Measurements from ENCODE around the gene TMEM117. TPM values are rescaled to one million over a fixed set of nuclear protein-coding genes. Genes with fewer than 3 reads are reported as not detected.
A peak's percentile ranks its signal among the peaks of the same experiment; 100 is the strongest.

TMEM117 gene
- polyA plus RNA-seq, 1 experiment = 4.3 TPM

- no peak overlapping the region for H3K4me3 ChIP-seq (ENCODE audit: low read depth, low read length)
- TF ChIP-seq CTCF (IDR thresholded peaks at IDR 0.05; ENCODE audit: insufficient read depth, low read depth, low read length) = no peak
- POLR2A ChIA-PET = no interaction called here
- no peak for DNase-seq (ENCODE audit: low read depth)
- H3K36me3 ChIP-seq (ENCODE audit: control insufficient read depth, insufficient read depth, low read length) = no peaks in the 10 kb centered on the region
- H3K27me3 ChIP-seq (ENCODE audit: control insufficient read depth, insufficient read depth, low read length) = no peaks in the 10 kb centered on the region
- CTCF ChIA-PET = interaction anchor here (0.6 to 1.3 kb wide), 4 partner anchors 11 to 58 kb away, joined by 3 to 5 read pairs (median 4); partner anchors contain the start of gene TWF1
Measured at GRCh38 chr12:43824207-43824775, 11.6 kb upstream of the TMEM117 start.

- H3K27me3 ChIP-seq (ENCODE audit: control insufficient read depth, insufficient read depth, low read length) = no peaks in the 10 kb centered on the region
- H3K4me3 ChIP-seq (ENCODE audit: low read depth, low read length) = no peak overlapping the region
- CTCF ChIA-PET = interaction anchor here (0.6 to 0.9 kb wide), 3 partner anchors 9 to 1889 kb away, joined by 3 read pairs; no protein-coding TSS in a partner anchor
- no peaks in the 10 kb centered on the region for H3K36me3 ChIP-seq (ENCODE audit: control insufficient read depth, insufficient read depth, low read length)
- POLR2A ChIA-PET = no interaction called here
- TF ChIP-seq CTCF (IDR thresholded peaks at IDR 0.05; ENCODE audit: insufficient read depth, low read depth, low read length) = no peak
- no peak for DNase-seq (ENCODE audit: low read depth)
Measured at GRCh38 chr12:43826681-43827080, 9.2 kb upstream of the TMEM117 start.

GRCh38 chr12:43827093-43827492, 8.8 kb upstream of the TMEM117 start:
- TF ChIP-seq CTCF (IDR thresholded peaks at IDR 0.05; ENCODE audit: insufficient read depth, low read depth, low read length) = no peak
- H3K4me3 ChIP-seq (ENCODE audit: low read depth, low read length) = no peak overlapping the region
- H3K36me3 ChIP-seq (ENCODE audit: control insufficient read depth, insufficient read depth, low read length) = no peaks in the 10 kb centered on the region
- no peaks in the 10 kb centered on the region for H3K27me3 ChIP-seq (ENCODE audit: control insufficient read depth, insufficient read depth, low read length)
- ChIA-PET CTCF (interaction anchor here (0.8 kb wide), 1 partner anchor 13 kb away, joined by 3 read pairs; no protein-coding TSS in a partner anchor), POLR2A (no interaction called here)
- no peak for DNase-seq (ENCODE audit: low read depth)

GRCh38 chr12:43832463-43833168, 3.3 kb upstream of the TMEM117 start:
- no peak for TF ChIP-seq CTCF (IDR thresholded peaks at IDR 0.05; ENCODE audit: insufficient read depth, low read depth, low read length)
- Histone ChIP-seq H3K4me3 (ENCODE audit: low read depth, low read length) (no peak overlapping the region), H3K36me3 (ENCODE audit: control insufficient read depth, insufficient read depth, low read length) (no peaks in the 10 kb centered on the region), H3K27me3 (ENCODE audit: control insufficient read depth, insufficient read depth, low read length) (no peaks in the 10 kb centered on the region)
- ChIA-PET CTCF (interaction anchor here (0.7 kb wide), 1 partner anchor 16 kb away, joined by 3 read pairs; no protein-coding TSS in a partner anchor), POLR2A (no interaction called here)
- DNase-seq (ENCODE audit: low read depth) = no peak

- no peak for DNase-seq (ENCODE audit: low read depth)
- ChIA-PET CTCF (interaction anchor here (1.3 kb wide), 1 partner anchor 27 kb away, joined by 3 read pairs; no protein-coding TSS in a partner anchor), POLR2A (no interaction called here)
- Histone ChIP-seq H3K36me3 (ENCODE audit: control insufficient read depth, insufficient read depth, low read length) (no peaks in the 10 kb centered on the region), H3K27me3 (ENCODE audit: control insufficient read depth, insufficient read depth, low read length) (no peaks in the 10 kb centered on the region), H3K4me3 (ENCODE audit: low read depth, low read length) (peak overlapping the region; percentile 66)
- TF ChIP-seq CTCF (IDR thresholded peaks at IDR 0.05; ENCODE audit: insufficient read depth, low read depth, low read length) = no peak
Measured at GRCh38 chr12:43835264-43835655, 621 bp upstream of the TMEM117 start.
